ENCODE results near the gene MRO.
"Not testable (repeated sequence)": the region's sequence is repeated elsewhere in the genome, so short reads cannot be mapped to it uniquely, and the experiment has no call there.

The MRO gene

GRCh38 chr18:50790948-50791347 lies 28.9 kb downstream of the MRO start:
- peak; percentile 73 for DNase-seq

- DNase-seq = no peak
Measured at GRCh38 chr18:50790241-50790640, 29.6 kb downstream of the MRO start.

DNA sequence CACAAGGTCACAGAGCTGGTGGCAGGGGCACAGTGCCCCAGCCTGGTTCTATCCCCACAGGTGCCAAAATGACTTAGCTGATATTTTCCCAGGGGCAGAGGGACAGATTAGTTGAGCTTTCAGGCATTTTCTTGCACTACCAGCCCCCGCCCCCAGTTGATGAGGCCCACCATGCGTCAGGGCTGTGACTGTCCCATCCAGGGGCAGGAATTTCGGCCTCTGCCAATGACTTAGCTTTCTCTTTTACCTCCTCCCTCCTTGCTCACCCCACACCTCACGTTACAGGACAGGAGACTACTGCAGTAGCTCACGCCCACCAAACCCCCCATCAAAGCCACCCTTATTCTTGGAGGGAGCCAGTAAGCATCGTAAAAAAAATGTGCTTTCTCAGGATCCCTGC lies 31.5 kb downstream of the MRO start:
- no peak for DNase-seq

- DNase-seq = no peak
Measured at GRCh38 chr18:50786864-50787263, 33.0 kb downstream of the MRO start.

GRCh38 chr18:50783553-50783952 lies 36.3 kb downstream of the MRO start:
- DNase-seq = no peak

DNA sequence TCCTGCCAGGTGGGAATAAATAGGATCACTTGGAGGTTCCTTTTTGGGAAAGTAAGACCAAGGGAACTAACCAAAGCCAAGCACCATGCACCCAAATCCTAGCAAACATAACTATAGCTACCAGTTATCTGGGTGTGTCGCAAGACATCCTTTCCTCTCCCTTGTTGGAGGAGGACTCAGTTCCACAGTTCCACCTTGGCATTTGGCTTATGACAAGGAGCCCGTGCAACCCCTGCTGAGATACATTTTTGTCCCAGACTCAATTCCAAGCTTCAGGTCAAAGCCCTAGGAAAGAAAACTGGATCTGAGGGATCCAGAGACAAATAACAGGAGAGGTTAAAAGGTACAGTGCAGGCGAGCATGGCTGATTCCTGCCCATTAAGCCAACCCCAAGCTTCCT lies 40.8 kb downstream of the MRO start:
- DNase-seq = not testable (repeated sequence)

DNA sequence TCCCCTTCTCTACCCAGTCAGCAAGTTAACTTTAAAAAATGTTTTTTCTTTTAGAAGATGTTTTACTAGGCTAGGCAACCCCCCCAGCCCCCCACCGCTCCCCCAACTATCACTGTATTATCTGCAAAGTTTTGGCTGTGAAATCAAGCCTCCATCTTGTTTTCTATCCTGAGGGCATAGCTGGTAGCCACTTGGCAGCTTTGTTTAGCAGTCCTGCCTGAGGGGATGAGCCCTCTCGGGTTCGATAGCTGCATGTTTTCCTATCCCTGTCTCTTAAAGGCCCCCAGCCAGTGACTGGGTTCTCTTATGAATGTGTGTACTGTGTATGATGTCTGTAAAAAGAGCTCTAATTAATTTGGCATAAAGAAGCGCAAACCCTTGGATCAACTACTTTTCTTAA lies 43.4 kb downstream of the MRO start:
- DNase-seq = no peak

DNA sequence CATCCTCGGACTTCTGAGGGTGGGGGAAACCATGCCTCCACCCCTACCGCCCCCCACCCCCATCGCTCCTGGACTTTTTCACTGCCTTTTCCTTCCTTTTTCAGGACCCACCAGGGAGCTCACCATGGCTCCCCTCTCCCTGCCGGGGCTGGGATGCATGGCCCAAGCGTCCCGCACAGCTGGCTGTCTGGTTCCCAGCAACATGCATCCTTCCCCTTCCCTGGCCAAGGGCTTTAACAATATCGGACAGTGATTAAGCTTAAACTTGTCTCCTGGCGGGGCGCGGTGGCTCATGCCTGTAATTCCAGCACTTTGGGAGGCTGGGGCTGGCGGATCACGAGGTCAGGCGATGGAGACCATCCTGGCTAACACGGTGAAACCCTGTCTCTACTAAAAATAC lies 44.1 kb downstream of the MRO start:
- no peak for DNase-seq

DNA sequence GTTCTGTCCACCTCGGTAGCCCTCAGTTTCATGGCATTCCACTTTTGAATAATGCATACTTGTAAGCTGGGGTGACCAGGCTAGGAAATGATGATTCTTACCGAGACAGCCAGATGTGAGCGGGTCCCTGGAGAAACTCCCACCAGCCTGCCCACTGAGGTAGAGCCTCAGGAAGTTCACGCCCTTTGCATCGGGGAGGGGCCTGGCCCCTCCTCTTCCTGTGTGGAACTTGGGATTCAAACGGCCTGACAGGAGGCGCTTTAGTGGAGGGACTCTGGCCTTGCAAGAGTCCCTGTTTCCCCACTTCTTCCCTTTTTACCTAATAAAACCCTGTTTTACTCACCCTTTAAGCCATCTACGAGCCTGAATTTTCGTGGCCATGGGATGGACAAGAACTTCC lies 44.6 kb downstream of the MRO start:
- DNase-seq = no peak

DNA sequence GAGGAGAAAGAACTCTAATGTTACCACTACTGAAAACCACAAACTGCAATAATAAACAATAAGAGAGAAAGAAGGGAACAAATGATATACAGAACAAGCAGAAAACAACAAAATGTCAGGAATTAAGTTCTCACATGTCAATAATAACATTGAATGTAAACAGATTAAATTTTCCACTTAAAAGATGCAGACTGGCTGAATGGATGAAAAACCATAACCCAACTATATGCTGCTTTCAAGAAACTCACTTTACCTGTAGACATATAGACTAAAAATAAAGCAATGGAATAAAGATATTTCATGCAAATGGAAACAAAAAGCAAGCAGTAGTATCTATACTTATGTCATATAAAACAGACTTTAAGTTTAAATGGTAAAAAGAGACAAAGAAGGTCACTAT lies 50.4 kb downstream of the MRO start:
- DNase-seq = no peak

GRCh38 chr18:50757358-50757757 lies 62.5 kb downstream of the MRO start:
- DNase-seq = no peak

DNA sequence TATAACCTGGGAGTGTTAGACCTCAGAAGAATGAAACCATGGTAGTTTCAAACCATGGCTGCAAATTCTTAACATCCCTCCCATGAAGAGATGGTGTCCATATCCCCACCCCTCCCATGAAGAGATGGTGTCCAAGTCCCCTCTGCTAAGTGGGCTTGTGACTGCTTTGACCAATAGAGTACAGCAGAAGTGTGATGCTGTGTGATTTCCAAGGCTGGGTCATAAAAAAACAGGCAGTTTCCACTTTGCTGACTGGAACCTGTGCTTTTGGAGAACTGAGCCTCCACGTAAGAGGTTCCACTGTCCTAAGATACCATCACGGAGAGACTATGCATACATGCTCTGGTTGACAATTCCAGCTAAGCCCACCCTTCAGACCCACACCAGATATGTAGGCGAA lies 65.5 kb downstream of the MRO start:
- no peak for DNase-seq

DNA sequence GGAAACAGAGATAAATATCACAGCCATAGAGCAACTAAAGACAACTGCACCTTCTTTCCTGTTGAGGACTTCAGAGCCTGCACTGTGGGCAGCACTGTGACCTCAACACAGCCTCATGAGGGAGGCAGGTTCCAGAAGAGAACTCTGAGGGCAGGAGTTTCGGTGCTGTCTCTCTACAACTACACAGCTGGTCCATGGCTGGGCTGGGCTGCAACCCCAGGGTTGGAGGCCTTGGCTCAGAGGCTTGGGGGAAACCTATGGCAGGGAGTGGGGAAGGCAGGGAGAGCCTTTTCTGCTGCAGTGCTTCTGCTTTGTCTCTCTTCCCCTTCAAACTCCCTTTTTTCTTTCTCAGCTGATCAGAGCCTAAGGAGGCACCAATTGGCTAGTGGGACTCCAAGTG lies 66.5 kb downstream of the MRO start:
- DNase-seq = no peak

GRCh38 chr18:50751947-50752346 lies 67.9 kb downstream of the MRO start:
- no peak for DNase-seq

- DNase-seq = peak; percentile 19
Measured at GRCh38 chr18:50751490-50751889, 68.3 kb downstream of the MRO start.

DNA sequence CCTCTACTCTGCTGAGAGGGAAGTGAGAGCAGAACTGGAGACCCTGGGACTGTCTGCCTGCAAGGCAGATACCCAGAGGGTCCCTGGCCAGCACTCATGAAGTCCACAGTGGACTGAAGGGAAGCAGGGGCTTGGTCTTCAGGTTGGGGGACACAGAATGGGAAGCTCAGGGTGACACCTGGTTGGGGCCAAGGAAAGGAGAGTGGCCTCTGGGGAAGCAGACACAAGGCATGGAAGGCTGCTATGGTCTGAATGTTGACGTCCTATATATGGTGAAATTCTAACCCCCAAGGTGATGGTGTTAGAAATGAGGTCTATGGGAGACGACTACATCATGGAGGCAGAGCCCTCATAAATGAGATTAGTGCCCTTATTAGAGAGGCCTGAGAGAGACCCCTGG lies 69.3 kb downstream of the MRO start:
- DNase-seq = no peak

- DNase-seq = no peak
Measured at GRCh38 chr18:50749945-50750344, 69.9 kb downstream of the MRO start.

- no peak for DNase-seq
Measured at GRCh38 chr18:50749421-50749820, 70.4 kb downstream of the MRO start.

DNA sequence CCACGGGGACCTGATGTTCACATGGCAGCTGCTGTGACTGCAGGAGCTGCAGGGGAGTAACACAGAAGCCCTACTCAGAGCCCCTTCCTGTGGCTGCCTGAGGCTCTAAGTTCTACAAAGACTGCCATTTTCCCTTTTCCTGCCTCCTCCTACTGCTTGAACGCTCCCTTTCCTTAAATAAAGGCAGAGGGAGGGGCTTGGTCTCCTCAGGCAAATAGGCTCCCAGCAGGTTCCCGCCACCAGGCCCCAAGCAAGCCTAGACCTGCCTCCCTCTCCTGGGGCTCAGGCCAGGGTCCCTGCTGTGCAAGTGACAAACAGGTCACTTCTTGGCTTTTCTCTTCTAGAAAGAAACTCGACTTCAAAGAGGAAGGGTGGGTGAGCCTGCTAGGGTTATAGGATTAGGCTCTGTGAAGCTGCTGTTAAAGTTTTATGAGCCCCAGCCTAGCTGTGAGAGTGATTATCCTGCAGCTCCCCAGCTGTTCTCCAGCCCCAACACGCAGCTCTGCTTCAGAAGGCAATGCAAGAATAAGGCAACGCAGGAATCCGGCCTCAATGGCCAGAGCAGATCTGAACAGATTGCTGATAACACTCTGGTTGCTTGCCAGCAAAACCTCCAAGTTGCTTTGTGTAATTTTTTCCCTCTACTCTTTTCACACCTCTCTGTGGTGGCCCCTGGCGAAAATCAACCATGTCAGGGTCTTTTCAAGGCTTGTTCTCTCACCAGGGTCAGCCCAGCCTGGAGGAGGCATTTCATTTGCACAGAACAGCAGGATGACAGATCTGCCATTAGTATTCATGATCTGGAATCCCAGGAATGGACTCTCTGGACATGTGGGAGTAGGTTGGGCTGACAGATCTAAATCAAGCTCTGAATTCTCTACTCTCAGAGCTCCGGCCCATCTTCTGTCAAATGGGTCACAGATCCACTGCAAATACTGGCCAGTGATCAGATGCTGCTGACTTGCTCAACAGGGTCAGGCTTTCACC lies 71.3 kb downstream of the MRO start:
- DNase-seq = peak; percentile 61

DNA sequence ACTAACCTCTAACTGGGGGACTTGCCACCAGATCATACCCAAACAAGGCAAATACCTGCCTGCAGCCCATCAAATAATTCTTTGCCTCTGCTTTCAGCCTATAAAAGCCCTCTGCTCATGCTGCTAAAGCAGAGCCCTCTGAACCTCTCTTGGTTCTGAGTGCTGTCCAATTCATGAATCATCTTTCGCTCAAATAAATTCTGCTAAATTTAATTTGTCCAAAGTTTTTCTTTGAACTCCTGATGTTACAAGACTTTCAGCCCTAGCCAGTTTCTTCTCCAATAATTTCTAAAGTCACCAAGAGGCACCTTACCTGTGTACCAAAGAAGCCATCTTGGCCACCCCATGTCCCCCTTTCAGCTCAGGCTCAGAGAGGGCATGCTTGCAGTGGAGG lies 72.0 kb downstream of the MRO start:
- DNase-seq = no peak

DNA sequence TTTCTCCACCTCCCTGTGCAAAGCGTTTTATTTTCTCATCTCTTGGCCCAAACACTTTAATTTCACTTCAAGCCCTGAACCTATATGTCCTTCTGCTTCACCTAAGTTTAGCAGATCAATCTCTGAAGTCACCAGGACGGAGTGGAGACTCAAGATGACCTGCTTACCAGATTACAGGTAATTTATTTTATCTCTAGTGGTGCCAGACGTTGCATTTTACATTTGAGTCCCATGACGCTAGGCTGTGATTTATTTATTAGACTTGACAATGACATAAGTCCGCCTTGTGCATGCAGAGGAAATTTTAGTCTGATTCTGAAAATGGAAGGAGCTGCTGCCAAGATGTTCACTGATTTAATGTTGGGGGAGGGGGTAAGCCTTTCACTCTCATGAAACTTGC lies 73.9 kb downstream of the MRO start:
- DNase-seq = no peak
